MM.1S (cell line): Measurements from ENCODE around the gene GSDMA.

Experiments used
- DNase-seq: peaks from one replicate; pipeline ENCODE4 v3.0.0-alpha.2; 2015
- H2AFZ ChIP-seq: fragments of 300-600 bp; sonication (generic); 2 replicates; pipeline ENCODE4 v1.6.0; 2016; ENCODE audit warnings: antibody characterized with exemption, low read length
- H3F3A ChIP-seq: fragments of 300-600 bp; sonication (generic); 2 replicates; pipeline ENCODE4 v1.6.1; 2016; ENCODE audit warnings: mild to moderate bottlenecking, antibody characterized with exemption, low read length, moderate library complexity, mixed read lengths; ENCODE audit not compliant: insufficient read depth
- H3K27ac ChIP-seq: fragments of 300-600 bp; sonication (generic); 2 replicates; pipeline ENCODE4 v1.5.1; 2016; ENCODE audit warnings: mild to moderate bottlenecking, low read length
- H3K27me3 ChIP-seq: fragments of 300-600 bp; sonication (generic); replicated peaks from 2 replicates; pipeline ENCODE4 v1.6.0; 2016; ENCODE audit warnings: low read length; ENCODE audit not compliant: insufficient read depth
- H3K36me3 ChIP-seq: fragments of 300-600 bp; sonication (generic); replicated peaks from 2 replicates; pipeline ENCODE4 v1.6.1; 2016; ENCODE audit warnings: mild to moderate bottlenecking, low read length, mixed read lengths; ENCODE audit not compliant: insufficient read depth
- H3K4me1 ChIP-seq: fragments of 300-600 bp; sonication (generic); 2 replicates; pipeline ENCODE4 v1.6.1; 2016; ENCODE audit warnings: low read length, mixed read lengths
- H3K4me2 ChIP-seq: fragments of 300-600 bp; sonication (generic); 2 replicates; pipeline ENCODE4 v1.6.0; 2016; ENCODE audit warnings: low read depth, low read length
- H3K4me3 ChIP-seq: fragments of 300-600 bp; sonication (generic); 2 replicates; pipeline ENCODE4 v1.5.1; 2016; ENCODE audit warnings: low read length, mixed read lengths
- H3K79me2 ChIP-seq: fragments of 300-600 bp; sonication (generic); 2 replicates; pipeline ENCODE4 v1.6.1; 2016; ENCODE audit warnings: mixed run types, low read length, mixed read lengths
- H3K9ac ChIP-seq: fragments of 300-600 bp; sonication (generic); 2 replicates; pipeline ENCODE4 v1.6.1; 2016; ENCODE audit warnings: low read length, mixed read lengths
- H3K9me2 ChIP-seq: fragments of 300-600 bp; sonication (generic); replicated peaks from 2 replicates; pipeline ENCODE4 v1.6.1; 2016; ENCODE audit warnings: mild to moderate bottlenecking, low read length, mixed read lengths; ENCODE audit not compliant: insufficient read depth
- H3K9me3 ChIP-seq: fragments of 300-600 bp; sonication (generic); replicated peaks from 2 replicates; pipeline ENCODE4 v1.6.1; 2016; ENCODE audit warnings: mild to moderate bottlenecking, low read length, mixed read lengths; ENCODE audit not compliant: insufficient read depth
- H4K20me1 ChIP-seq: fragments of 300-600 bp; sonication (generic); 2 replicates; pipeline ENCODE4 v1.6.1; 2016; ENCODE audit warnings: mild to moderate bottlenecking, low read length, moderate library complexity, mixed read lengths; ENCODE audit not compliant: insufficient read depth
- CTCF ChIP-seq: fragments of 300-600 bp; sonication (generic); IDR thresholded peaks from 2 replicates; pipeline ENCODE4 v1.5.1; 2016; ENCODE audit warnings: antibody characterized with exemption, low read length, mixed read lengths
- EZH2 ChIP-seq: fragments of 300-600 bp; sonication (generic); optimal IDR thresholded peaks from 2 replicates; pipeline ENCODE3; 2017; ENCODE audit warnings: low read depth, mild to moderate bottlenecking, antibody characterized with exemption, low read length, mixed read lengths
- EZH2phosphoT487 ChIP-seq: fragments of 300-600 bp; sonication (generic); IDR thresholded peaks from 2 replicates; pipeline ENCODE4 v1.6.1; 2018; ENCODE audit warnings: antibody characterized with exemption, low read length

Gene GSDMA

GRCh38 chr17:39962642-39963220 lies at the start of gene GSDMA:
TSS of gene GSDMA (plus strand) at chr17:39963004. CDS start at chr17:39965688, 2,684 bp downstream.
- no peak for DNase-seq
- no peaks in the 10 kb centered on the region for H3K79me2 ChIP-seq
- H3K27ac ChIP-seq = no peak within 1 kb of the TSS
- no peak within 1 kb of the TSS for H2AFZ ChIP-seq
- no peaks in the 10 kb centered on the region for H3K36me3 ChIP-seq
- no peak within 1 kb of the TSS for H3K9ac ChIP-seq
- 0 out of 2 replicates have a peak, but pooled peaks cover 2% of the 10 kb centered on the region for H3K4me1 ChIP-seq
- no peaks in the 10 kb centered on the region for H3F3A ChIP-seq
- H3K9me2 ChIP-seq = no peaks in the 10 kb centered on the region
- TF ChIP-seq EZH2 (no peak), EZH2phosphoT487 (no peak), CTCF (no peak)
- H3K27me3 ChIP-seq = peaks cover 8% of the 10 kb centered on the region; the same call in 1 of the 2 replicates
- H3K4me2 ChIP-seq = no peak within 1 kb of the TSS
- H3K9me3 ChIP-seq = no peaks in the 10 kb centered on the region
- H4K20me1 ChIP-seq = no peaks in the 10 kb centered on the region
- no peak within 1 kb of the TSS for H3K4me3 ChIP-seq

- no peak for TF ChIP-seq CTCF
- no peak for TF ChIP-seq EZH2phosphoT487
- TF ChIP-seq EZH2 = no peak
- Histone ChIP-seq H3K9me2 (no peaks in the 10 kb centered on the region), H3F3A (peaks cover 15% of the 10 kb centered on the region), H2AFZ (no peak overlapping the region), H3K79me2 (no peaks in the 10 kb centered on the region), H3K27me3 (no peaks in the 10 kb centered on the region), H3K27ac (no peak overlapping the region), H3K4me1 (peaks cover 14% of the 10 kb centered on the region), H3K4me3 (no peak overlapping the region), H3K4me2 (no peak overlapping the region), H3K9me3 (no peaks in the 10 kb centered on the region), H3K36me3 (no peaks in the 10 kb centered on the region; the same call in 1 of the 2 replicates), H3K9ac (no peak overlapping the region), H4K20me1 (no peaks in the 10 kb centered on the region)
- DNase-seq = no peak
Observed at GRCh38 chr17:39913989-39914388, 48.8 kb upstream of the GSDMA start.

GRCh38 chr17:39915559-39915958 lies 47.2 kb upstream of the GSDMA start:
- Histone ChIP-seq H3K36me3 (peaks cover 10% of the 10 kb centered on the region; the same call in 1 of the 2 replicates), H3K9me3 (no peaks in the 10 kb centered on the region), H3K4me3 (no peak overlapping the region), H3K27me3 (no peaks in the 10 kb centered on the region), H2AFZ (no peak overlapping the region), H3F3A (peaks cover 19% of the 10 kb centered on the region), H4K20me1 (no peaks in the 10 kb centered on the region), H3K4me2 (no peak overlapping the region), H3K79me2 (no peaks in the 10 kb centered on the region), H3K9ac (no peak overlapping the region), H3K27ac (no peak overlapping the region), H3K4me1 (peaks cover 19% of the 10 kb centered on the region), H3K9me2 (no peaks in the 10 kb centered on the region)
- no peak for DNase-seq
- no peak for TF ChIP-seq EZH2phosphoT487
- no peak for TF ChIP-seq EZH2
- no peak for TF ChIP-seq CTCF
